H7 (cell line): Measurements from ENCODE around the gene MYNN. TPM values are rescaled to one million over a fixed set of nuclear protein-coding genes. Genes with fewer than 3 reads are reported as not detected.

Experiments used
- DNase-seq: peaks from one replicate; pipeline ENCODE4 v3.0.0; 2012
- H3K27me3 ChIP-seq: 2 replicates; pipeline ENCODE4 v1.6.0; 2011; ENCODE audit warnings: mild to moderate bottlenecking, low read length; ENCODE audit not compliant: control insufficient read depth, insufficient read depth
- H3K36me3 ChIP-seq: replicated peaks from 2 replicates; pipeline ENCODE4 v1.5.1; 2011; ENCODE audit warnings: low read length; ENCODE audit not compliant: control insufficient read depth, insufficient read depth
- H3K4me3 ChIP-seq: 2 replicates; pipeline ENCODE4 v1.5.1; 2011; ENCODE audit warnings: low read depth, mild to moderate bottlenecking, control low read depth, low read length, moderate library complexity; ENCODE audit not compliant: insufficient read depth
- total RNA-seq: library from RNA; depleted of rRNA; stranded (reverse); fragments of >200 nt; shearing (Covaris generic); gene quantifications from 2 replicates; pipeline ENCODE4 v1.2.3, GENCODE V29; 2014

MYNN gene
- total RNA-seq, 1 experiment from 2014 or later = 19.5 TPM

GRCh38 chr3:169764882-169765612 is 8.1 kb upstream of the MYNN start, which contains the start of gene TERC:
Gene TERC, minus strand, starts transcription at chr3:169765060.
- Histone ChIP-seq H3K4me3 (peak within 1 kb of the TSS; percentile 77), H3K36me3 (no peaks in the 10 kb centered on the region), H3K27me3 (no peaks in the 10 kb centered on the region)
- peak; percentile 81 for DNase-seq

- peak within 1 kb of the TSS; percentile 38 for H3K4me3 ChIP-seq
- no peaks in the 10 kb centered on the region for H3K36me3 ChIP-seq
- DNase-seq = peak; percentile 89
- H3K27me3 ChIP-seq = no peaks in the 10 kb centered on the region
These were observed 3.7 kb upstream of the MYNN start, which contains the start of gene ACTRT3 for GRCh38 chr3:169769287-169770181. Gene ACTRT3, minus strand, starts transcription at chr3:169769561. Its CDS starts 41 bp downstream, at chr3:169769520.

- Histone ChIP-seq H3K27me3 (no peaks in the 10 kb centered on the region), H3K4me3 (peak overlapping the region; percentile 96), H3K36me3 (peaks cover 1% of the 10 kb centered on the region; the same call in 1 of the 2 replicates)
- DNase-seq = peak; percentile 9
These were observed 1.5 kb upstream of the MYNN start for GRCh38 chr3:169771497-169772304.

- Histone ChIP-seq H3K27me3 (no peaks in the 10 kb centered on the region), H3K4me3 (peak overlapping the region; percentile 96), H3K36me3 (peaks cover 1% of the 10 kb centered on the region; the same call in 1 of the 2 replicates)
- peak; percentile 49 for DNase-seq
These were observed 795 bp upstream of the MYNN start for GRCh38 chr3:169772305-169772896.

- H3K4me3 ChIP-seq = peak overlapping the region; percentile 96; the same call in 1 of the 2 replicates
- H3K36me3 ChIP-seq = peaks cover 3% of the 10 kb centered on the region
- no peak for DNase-seq
- no peaks in the 10 kb centered on the region for H3K27me3 ChIP-seq
These were observed 990 bp downstream of the MYNN start for GRCh38 chr3:169774186-169774585.

- H3K36me3 ChIP-seq = peaks cover 15% of the 10 kb centered on the region
- H3K4me3 ChIP-seq = no peak overlapping the region
- H3K27me3 ChIP-seq = no peaks in the 10 kb centered on the region
- no peak for DNase-seq
These were observed 4.6 kb downstream of the MYNN start for GRCh38 chr3:169777822-169778221.

GRCh38 chr3:169780742-169781141 is 7.5 kb downstream of the MYNN start:
- H3K27me3 ChIP-seq = no peaks in the 10 kb centered on the region
- H3K4me3 ChIP-seq = no peak overlapping the region
- peaks cover 17% of the 10 kb centered on the region for H3K36me3 ChIP-seq
- DNase-seq = no peak

- DNase-seq = no peak
- Histone ChIP-seq H3K27me3 (no peaks in the 10 kb centered on the region), H3K36me3 (peaks cover 21% of the 10 kb centered on the region), H3K4me3 (no peak overlapping the region)
These were observed 8.1 kb downstream of the MYNN start for GRCh38 chr3:169781209-169781855.

GRCh38 chr3:169787120-169787519 is 13.9 kb downstream of the MYNN start:
- no peaks in the 10 kb centered on the region for H3K27me3 ChIP-seq
- no peak overlapping the region for H3K4me3 ChIP-seq
- peaks cover 9% of the 10 kb centered on the region for H3K36me3 ChIP-seq
- DNase-seq = no peak

- H3K4me3 ChIP-seq = no peak overlapping the region
- peaks cover 7% of the 10 kb centered on the region for H3K36me3 ChIP-seq
- DNase-seq = no peak
- H3K27me3 ChIP-seq = no peaks in the 10 kb centered on the region
These were observed 14.6 kb downstream of the MYNN start for GRCh38 chr3:169787791-169788190.

- Histone ChIP-seq H3K36me3 (peaks cover 7% of the 10 kb centered on the region), H3K27me3 (no peaks in the 10 kb centered on the region), H3K4me3 (no peak overlapping the region)
- DNase-seq = no peak
These were observed 17.0 kb downstream of the MYNN start for GRCh38 chr3:169790219-169790618.

GRCh38 chr3:169790687-169791429 is 17.7 kb downstream of the MYNN start:
- DNase-seq = no peak

GRCh38 chr3:169792359-169792758 is 19.2 kb downstream of the MYNN start:
- no peak for DNase-seq

More at GRCh38 chr3:169790687-169791429, 17.7 kb downstream of the MYNN start:
- Histone ChIP-seq H3K4me3 (no peak overlapping the region), H3K27me3 (no peaks in the 10 kb centered on the region), H3K36me3 (peaks cover 4% of the 10 kb centered on the region; the same call in 1 of the 2 replicates)

More at GRCh38 chr3:169792359-169792758, 19.2 kb downstream of the MYNN start:
- Histone ChIP-seq H3K4me3 (no peak overlapping the region), H3K36me3 (no peaks in the 10 kb centered on the region; the same call in 1 of the 2 replicates), H3K27me3 (no peaks in the 10 kb centered on the region)
